SH-SY5Y (cell line): Measurements from ENCODE around the gene CUL4A.

Experiments used
- GATA2 ChIP-seq: IDR thresholded peaks from 2 replicates; pipeline ENCODE4 v1.6.1; 2011; ENCODE audit warnings: mild to moderate bottlenecking, low read depth, low read length
- GATA3 ChIP-seq: IDR thresholded peaks from 2 replicates; pipeline ENCODE4 v1.6.1; 2011; ENCODE audit warnings: low read depth, mild to moderate bottlenecking, low read length, moderate library complexity

DNA sequence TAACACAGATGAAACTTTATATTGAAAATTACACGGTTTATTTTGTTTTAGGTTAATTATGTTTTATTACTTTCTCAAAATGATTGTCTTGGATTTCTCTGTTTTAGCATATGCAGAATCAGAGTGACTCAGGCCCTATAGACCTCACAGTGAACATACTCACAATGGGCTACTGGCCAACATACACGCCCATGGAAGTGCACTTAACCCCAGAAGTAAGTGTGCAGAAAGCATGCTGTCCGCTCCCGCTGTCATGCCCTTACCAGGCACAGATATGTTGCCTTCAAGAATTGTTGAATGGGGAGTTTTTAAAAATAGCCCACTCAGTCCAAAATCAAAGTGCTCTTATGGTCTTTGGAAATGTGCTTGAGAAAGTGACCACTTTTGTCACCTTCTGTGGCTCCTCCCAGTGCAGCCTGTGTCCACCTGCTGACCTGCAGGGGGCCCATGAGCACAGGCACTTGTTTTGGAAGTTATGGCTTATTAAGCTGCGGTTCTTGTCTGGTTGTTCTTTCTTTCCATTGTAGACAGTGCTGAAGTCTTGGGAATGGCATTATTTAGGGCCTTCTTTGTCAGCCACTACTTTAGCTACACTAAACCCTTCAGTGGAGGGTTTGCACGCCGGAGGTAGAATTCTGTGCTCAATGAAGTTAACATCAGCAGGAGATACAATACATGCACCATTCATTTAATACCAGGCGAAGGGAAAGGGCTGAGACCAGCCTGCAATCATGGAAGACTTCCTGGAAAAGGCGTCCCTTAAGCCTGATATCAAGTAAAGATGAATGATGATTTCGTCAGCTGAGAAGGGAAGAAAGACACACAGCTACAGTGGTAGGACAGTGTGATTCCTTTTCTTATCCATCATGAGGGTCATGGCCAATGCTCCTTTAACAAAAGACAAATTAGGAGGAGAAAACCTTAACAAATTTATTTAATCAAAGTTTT, 36.7 kb downstream of the CUL4A start:
- no peak for TF ChIP-seq GATA2
- no peak for TF ChIP-seq GATA3
